ENCODE measurements around the gene SLC4A8.

GRCh38 chr12:51390891-51391282 lies 33.7 kb upstream of the SLC4A8 start:
- TF ChIP-seq SP1 (IDR thresholded peaks at IDR 0.05; ENCODE audit: low read depth) (no peak), TCF7L2 (IDR thresholded peaks at IDR 0.05; ENCODE audit: borderline replicate concordance, extremely low read depth, insufficient read depth, insufficient read length) (no peak), EZH2 (IDR thresholded peaks at IDR 0.05) (no peak), POLR2A (IDR thresholded peaks at IDR 0.05; ENCODE audit: borderline replicate concordance, extremely low read depth, insufficient read depth, insufficient read length) (no peak), EZH2phosphoT487 (IDR thresholded peaks at IDR 0.05; ENCODE audit: borderline replicate concordance) (no peak), SIN3A (IDR thresholded peaks at IDR 0.05; ENCODE audit: low read depth) (no peak), SRF (IDR thresholded peaks at IDR 0.05; ENCODE audit: low read depth) (no peak), RAD21 (IDR thresholded peaks at IDR 0.05; ENCODE audit: low read depth) (no peak)
- TF ChIP-seq, protein P1, sequence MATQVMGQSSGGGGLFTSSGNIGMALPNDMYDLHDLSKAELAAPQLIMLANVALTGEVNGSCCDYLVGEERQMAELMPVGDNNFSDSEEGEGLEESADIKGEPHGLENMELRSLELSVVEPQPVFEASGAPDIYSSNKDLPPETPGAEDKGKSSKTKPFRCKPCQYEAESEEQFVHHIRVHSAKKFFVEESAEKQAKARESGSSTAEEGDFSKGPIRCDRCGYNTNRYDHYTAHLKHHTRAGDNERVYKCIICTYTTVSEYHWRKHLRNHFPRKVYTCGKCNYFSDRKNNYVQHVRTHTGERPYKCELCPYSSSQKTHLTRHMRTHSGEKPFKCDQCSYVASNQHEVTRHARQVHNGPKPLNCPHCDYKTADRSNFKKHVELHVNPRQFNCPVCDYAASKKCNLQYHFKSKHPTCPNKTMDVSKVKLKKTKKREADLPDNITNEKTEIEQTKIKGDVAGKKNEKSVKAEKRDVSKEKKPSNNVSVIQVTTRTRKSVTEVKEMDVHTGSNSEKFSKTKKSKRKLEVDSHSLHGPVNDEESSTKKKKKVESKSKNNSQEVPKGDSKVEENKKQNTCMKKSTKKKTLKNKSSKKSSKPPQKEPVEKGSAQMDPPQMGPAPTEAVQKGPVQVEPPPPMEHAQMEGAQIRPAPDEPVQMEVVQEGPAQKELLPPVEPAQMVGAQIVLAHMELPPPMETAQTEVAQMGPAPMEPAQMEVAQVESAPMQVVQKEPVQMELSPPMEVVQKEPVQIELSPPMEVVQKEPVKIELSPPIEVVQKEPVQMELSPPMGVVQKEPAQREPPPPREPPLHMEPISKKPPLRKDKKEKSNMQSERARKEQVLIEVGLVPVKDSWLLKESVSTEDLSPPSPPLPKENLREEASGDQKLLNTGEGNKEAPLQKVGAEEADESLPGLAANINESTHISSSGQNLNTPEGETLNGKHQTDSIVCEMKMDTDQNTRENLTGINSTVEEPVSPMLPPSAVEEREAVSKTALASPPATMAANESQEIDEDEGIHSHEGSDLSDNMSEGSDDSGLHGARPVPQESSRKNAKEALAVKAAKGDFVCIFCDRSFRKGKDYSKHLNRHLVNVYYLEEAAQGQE (IDR thresholded peaks at IDR 0.05; ENCODE audit: low read depth) = no peak
- TF ChIP-seq, protein P2, sequence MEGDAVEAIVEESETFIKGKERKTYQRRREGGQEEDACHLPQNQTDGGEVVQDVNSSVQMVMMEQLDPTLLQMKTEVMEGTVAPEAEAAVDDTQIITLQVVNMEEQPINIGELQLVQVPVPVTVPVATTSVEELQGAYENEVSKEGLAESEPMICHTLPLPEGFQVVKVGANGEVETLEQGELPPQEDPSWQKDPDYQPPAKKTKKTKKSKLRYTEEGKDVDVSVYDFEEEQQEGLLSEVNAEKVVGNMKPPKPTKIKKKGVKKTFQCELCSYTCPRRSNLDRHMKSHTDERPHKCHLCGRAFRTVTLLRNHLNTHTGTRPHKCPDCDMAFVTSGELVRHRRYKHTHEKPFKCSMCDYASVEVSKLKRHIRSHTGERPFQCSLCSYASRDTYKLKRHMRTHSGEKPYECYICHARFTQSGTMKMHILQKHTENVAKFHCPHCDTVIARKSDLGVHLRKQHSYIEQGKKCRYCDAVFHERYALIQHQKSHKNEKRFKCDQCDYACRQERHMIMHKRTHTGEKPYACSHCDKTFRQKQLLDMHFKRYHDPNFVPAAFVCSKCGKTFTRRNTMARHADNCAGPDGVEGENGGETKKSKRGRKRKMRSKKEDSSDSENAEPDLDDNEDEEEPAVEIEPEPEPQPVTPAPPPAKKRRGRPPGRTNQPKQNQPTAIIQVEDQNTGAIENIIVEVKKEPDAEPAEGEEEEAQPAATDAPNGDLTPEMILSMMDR (IDR thresholded peaks at IDR 0.05 in 2 of 3, conservative IDR thresholded peaks at IDR 0.05 in 1 of 3; ENCODE audit: borderline replicate concordance in 1 of 3, insufficient read depth in 1 of 3, low read depth in 2 of 3, low read length in 2 of 3) = no peak
- TF ChIP-seq, protein P3, sequence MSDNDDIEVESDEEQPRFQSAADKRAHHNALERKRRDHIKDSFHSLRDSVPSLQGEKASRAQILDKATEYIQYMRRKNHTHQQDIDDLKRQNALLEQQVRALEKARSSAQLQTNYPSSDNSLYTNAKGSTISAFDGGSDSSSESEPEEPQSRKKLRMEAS (IDR thresholded peaks at IDR 0.05) = no peak

Data from HCT116 (cell line).